Measurements from ENCODE around the gene NBPF3.

DNA sequence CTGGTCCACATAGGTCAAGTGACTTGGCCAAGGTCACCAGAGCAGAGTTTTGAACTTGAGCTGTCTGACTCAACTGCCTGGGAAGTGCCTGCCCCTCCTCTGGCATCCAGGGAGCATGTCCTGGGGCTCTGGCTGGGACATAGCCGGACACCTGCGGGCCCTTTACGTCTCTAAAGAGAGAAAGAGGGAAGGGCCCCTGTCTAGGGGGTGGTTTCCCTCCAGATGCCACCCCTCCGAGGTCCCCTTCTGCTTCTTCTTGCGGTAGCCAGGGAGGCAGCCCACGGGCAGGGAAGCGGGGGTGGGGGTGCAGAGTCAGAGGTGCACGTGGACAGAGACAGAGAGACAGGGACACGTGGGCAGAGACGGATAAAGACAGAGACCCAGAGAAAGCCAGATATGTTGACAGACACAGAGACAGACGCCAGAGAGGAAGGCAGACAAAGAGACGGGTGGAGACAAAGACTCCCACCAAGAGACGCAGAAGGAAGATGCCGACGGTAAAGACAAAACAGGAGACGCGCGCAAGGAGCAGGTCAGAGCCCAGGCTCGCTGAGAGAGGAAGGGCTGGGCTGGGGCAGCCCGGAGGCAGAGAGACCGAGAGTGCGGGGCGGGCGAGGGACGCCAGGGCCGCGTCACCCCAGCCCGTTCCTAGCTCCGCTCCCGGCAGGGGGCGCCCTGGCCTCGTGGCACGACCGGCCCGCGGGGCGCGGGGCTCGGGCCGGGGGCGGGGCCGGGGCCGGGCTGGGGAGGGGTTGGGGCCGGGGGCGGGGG is 68.8 kb downstream of the NBPF3 start:
- TF ChIP-seq EP300 (IDR thresholded peaks at IDR 0.05) (no peak), POLR2A (IDR thresholded peaks at IDR 0.05) (no peak)
- TF ChIP-seq, protein P1, sequence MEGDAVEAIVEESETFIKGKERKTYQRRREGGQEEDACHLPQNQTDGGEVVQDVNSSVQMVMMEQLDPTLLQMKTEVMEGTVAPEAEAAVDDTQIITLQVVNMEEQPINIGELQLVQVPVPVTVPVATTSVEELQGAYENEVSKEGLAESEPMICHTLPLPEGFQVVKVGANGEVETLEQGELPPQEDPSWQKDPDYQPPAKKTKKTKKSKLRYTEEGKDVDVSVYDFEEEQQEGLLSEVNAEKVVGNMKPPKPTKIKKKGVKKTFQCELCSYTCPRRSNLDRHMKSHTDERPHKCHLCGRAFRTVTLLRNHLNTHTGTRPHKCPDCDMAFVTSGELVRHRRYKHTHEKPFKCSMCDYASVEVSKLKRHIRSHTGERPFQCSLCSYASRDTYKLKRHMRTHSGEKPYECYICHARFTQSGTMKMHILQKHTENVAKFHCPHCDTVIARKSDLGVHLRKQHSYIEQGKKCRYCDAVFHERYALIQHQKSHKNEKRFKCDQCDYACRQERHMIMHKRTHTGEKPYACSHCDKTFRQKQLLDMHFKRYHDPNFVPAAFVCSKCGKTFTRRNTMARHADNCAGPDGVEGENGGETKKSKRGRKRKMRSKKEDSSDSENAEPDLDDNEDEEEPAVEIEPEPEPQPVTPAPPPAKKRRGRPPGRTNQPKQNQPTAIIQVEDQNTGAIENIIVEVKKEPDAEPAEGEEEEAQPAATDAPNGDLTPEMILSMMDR (IDR thresholded peaks at IDR 0.05) = peak; percentile 45 to 82 (median 56)
